ENCODE results near the gene SLC2A4.

SLC2A4 gene

GRCh38 chr17:7304179-7304578 is 22.7 kb downstream of the SLC2A4 start:
- DNase-seq = no peak
- H3K27me3 ChIP-seq (replicated peaks) = no peaks in the 10 kb centered on the region
- no peak overlapping the region for H3K27ac ChIP-seq
- peaks cover 7% of the 10 kb centered on the region for H3K36me3 ChIP-seq (replicated peaks)
- in situ Hi-C loops (cut with HindIII; ENCODE audit: low pct_ligation_motif_present, low sequenced_read_pairs) = no loop called here
- TF ChIP-seq CTCF (IDR thresholded peaks at IDR 0.05; ENCODE audit: low read depth, low read length, missing control alignments) = no peak
- H3K4me3 ChIP-seq (ENCODE audit: low read depth, low read length) = no peak overlapping the region

GRCh38 chr17:7306911-7307685 is 25.6 kb downstream of the SLC2A4 start, which contains the start of gene EIF5A:
Gene EIF5A (plus strand): TSS chr17:7307628. CDS start chr17:7309636, 2,008 bp downstream.
- DNase-seq = peak; percentile 100
- Histone ChIP-seq H3K4me3 (ENCODE audit: low read depth, low read length) (peak within 1 kb of the TSS; percentile 96), H3K27me3 (replicated peaks) (no peaks in the 10 kb centered on the region), H3K36me3 (replicated peaks) (peaks cover 34% of the 10 kb centered on the region), H3K27ac (peak within 1 kb of the TSS; percentile 99)
- in situ Hi-C loops (cut with HindIII; ENCODE audit: low pct_ligation_motif_present, low sequenced_read_pairs) = no loop called here
- TF ChIP-seq CTCF (IDR thresholded peaks at IDR 0.05; ENCODE audit: low read depth, low read length, missing control alignments) = no peak

GRCh38 chr17:7307686-7308624 is 26.4 kb downstream of the SLC2A4 start:
- peaks cover 42% of the 10 kb centered on the region for H3K36me3 ChIP-seq (replicated peaks)
- peak overlapping the region; percentile 96 for H3K4me3 ChIP-seq (ENCODE audit: low read depth, low read length)
- H3K27me3 ChIP-seq (replicated peaks) = no peaks in the 10 kb centered on the region
- no peak for TF ChIP-seq CTCF (IDR thresholded peaks at IDR 0.05; ENCODE audit: low read depth, low read length, missing control alignments)
- no peak for DNase-seq
- in situ Hi-C loops (cut with HindIII; ENCODE audit: low pct_ligation_motif_present, low sequenced_read_pairs) = no loop called here
- H3K27ac ChIP-seq = peak overlapping the region; percentile 99

GRCh38 chr17:7308625-7309433 is 27.3 kb downstream of the SLC2A4 start:
- Histone ChIP-seq H3K4me3 (ENCODE audit: low read depth, low read length) (peak overlapping the region; percentile 96), H3K27ac (peak overlapping the region; percentile 99), H3K27me3 (replicated peaks) (no peaks in the 10 kb centered on the region), H3K36me3 (replicated peaks) (peaks cover 51% of the 10 kb centered on the region)
- TF ChIP-seq CTCF (IDR thresholded peaks at IDR 0.05; ENCODE audit: low read depth, low read length, missing control alignments) = no peak
- DNase-seq = peak; percentile 82
- in situ Hi-C loops (cut with HindIII; ENCODE audit: low pct_ligation_motif_present, low sequenced_read_pairs) = no loop called here

GRCh38 chr17:7309628-7310027 is 28.1 kb downstream of the SLC2A4 start:
- no peak overlapping the region for H3K27ac ChIP-seq
- in situ Hi-C loops (cut with HindIII; ENCODE audit: low pct_ligation_motif_present, low sequenced_read_pairs) = no loop called here
- H3K36me3 ChIP-seq (replicated peaks) = peaks cover 55% of the 10 kb centered on the region
- no peaks in the 10 kb centered on the region for H3K27me3 ChIP-seq (replicated peaks)
- no peak for DNase-seq
- peak overlapping the region; percentile 96 for H3K4me3 ChIP-seq (ENCODE audit: low read depth, low read length)
- TF ChIP-seq CTCF (IDR thresholded peaks at IDR 0.05; ENCODE audit: low read depth, low read length, missing control alignments) = no peak

All from brain microvascular endothelial cell (primary cell).